Activated CD8-positive, alpha-beta T cell treated with anti-CD3 and anti-CD28 coated beads for 36 hours (primary cell): ENCODE data around the gene CNR1. TPM values are rescaled to one million over a fixed set of nuclear protein-coding genes. Genes with fewer than 3 reads are reported as not detected.

ENCODE experiments used
- ATAC-seq: fragments of 200-7000 bp; cut with Tn5 transposase; one replicate; pipeline ENCODE4 v1.10.0; 2021; ENCODE audit warnings: mild to moderate bottlenecking, moderate library complexity
- CTCF ChIA-PET: fragments of 350-600 bp; sonication (Branson Sonifier 250); formaldehyde crosslinking; loops from one replicate; lab custom pipeline; 2021; ENCODE audit warnings: antibody characterized with exemption; lab: Charles Lee
- POLR2A ChIA-PET: fragments of 350-600 bp; sonication (Branson Sonifier 250); formaldehyde crosslinking; loops from one replicate; lab custom pipeline; 2021; ENCODE audit warnings: antibody characterized with exemption; lab: Charles Lee
- DNase-seq: peaks from one replicate; pipeline ENCODE4 v3.0.0-alpha.2; 2020
- H3K27ac Mint-ChIP-seq: one replicate; pipeline ENCODE4 v1.8.0; 2021; ENCODE audit warnings: mild to moderate bottlenecking, mixed read lengths
- H3K27me3 Mint-ChIP-seq: one replicate; pipeline ENCODE4 v1.8.0; 2021; ENCODE audit warnings: mixed read lengths
- H3K36me3 Mint-ChIP-seq: one replicate; pipeline ENCODE4 v1.8.0; 2021; ENCODE audit warnings: low read depth, mixed read lengths
- H3K4me1 Mint-ChIP-seq: one replicate; pipeline ENCODE4 v1.8.0; 2021; ENCODE audit warnings: low read depth, mixed read lengths
- H3K4me3 Mint-ChIP-seq: one replicate; pipeline ENCODE4 v1.8.0; 2021; ENCODE audit warnings: mild to moderate bottlenecking, moderate library complexity, mixed read lengths
- H3K9me3 Mint-ChIP-seq: one replicate; pipeline ENCODE4 v1.8.0; 2021; ENCODE audit warnings: mixed read lengths
- CTCF ChIP-seq: fragments of 200-600 bp; IDR thresholded peaks from one replicate; pipeline ENCODE4 v1.8.0; 2022; ENCODE audit warnings: antibody characterized with exemption, mild to moderate bottlenecking
- intact Hi-C: fragments of 100-400 bp; cut with micrococcal nuclease; formaldehyde crosslinking; loops from one replicate; pipeline ENCODE4 v1.10.0; 2022
- total RNA-seq, 2 experiments: library from RNA; stranded (reverse); gene quantifications; one replicate each; pipeline ENCODE4 v1.2.3, GENCODE V29; 2021

Gene CNR1
- total RNA-seq, 2 experiments from 2014 or later, result not detected

DNA sequence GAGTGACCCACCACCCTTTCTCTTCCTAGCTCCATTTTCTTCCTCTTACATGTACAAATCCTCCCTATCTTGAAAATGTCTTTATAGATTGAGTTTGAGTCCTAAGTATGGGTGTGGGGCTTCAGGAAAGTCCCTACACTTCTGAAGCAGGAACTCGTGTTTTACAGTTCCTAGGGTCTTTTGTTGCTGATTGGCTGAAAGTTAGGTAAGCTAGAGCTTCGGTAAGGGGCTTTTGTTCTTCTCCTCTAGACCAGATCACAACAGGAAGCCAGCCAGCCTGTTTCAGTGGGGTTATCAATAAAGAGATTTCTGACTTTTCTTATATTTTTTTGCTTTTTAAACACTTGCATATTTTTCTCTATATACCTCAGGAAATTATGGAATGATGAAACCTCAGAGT lies 51.3 kb downstream of the CNR1 start:
- intact Hi-C loops, result no loop called here
- CTCF ChIA-PET, result no interaction called here
- H3K27me3 Mint-ChIP-seq, result peaks cover 7% of the 10 kb centered on the region

DNA sequence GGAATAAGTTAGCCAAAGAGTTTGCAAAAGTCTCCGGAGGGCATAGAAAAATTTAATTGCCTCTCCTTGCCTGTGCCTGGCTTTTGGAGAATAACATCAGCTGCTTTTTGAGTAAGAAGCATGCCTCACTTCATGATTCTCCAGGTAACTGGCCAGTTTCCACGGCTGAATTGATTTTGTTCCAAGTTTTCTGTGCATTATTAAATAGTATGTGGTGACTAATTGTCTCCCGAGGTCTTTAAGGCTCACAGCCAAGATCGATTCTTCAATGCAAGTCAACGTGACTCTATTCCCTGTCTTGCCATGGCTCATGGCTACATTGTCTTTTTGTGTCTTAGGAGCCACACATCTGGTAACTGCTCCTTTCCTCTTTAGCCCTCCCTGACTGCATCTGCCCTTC lies 54.2 kb downstream of the CNR1 start:
- Mint-ChIP-seq H3K9me3 (no peaks in the 10 kb centered on the region), H3K36me3 (no peaks in the 10 kb centered on the region), H3K27me3 (peaks cover 7% of the 10 kb centered on the region), H3K27ac (no peak overlapping the region), H3K4me1 (no peaks in the 10 kb centered on the region), H3K4me3 (no peak overlapping the region)
- intact Hi-C loops, result no loop called here
- no peak for TF ChIP-seq CTCF
- POLR2A ChIA-PET, result no interaction called here
- DNase-seq, result no peak
- CTCF ChIA-PET, result no interaction called here
- no peak for ATAC-seq

More for the DNA sequence above, 51.3 kb downstream of the CNR1 start:
- H3K4me1 Mint-ChIP-seq, result no peaks in the 10 kb centered on the region
- TF ChIP-seq CTCF, result no peak
- no peaks in the 10 kb centered on the region for H3K36me3 Mint-ChIP-seq
- H3K4me3 Mint-ChIP-seq, result no peak overlapping the region
- DNase-seq (no peak), ATAC-seq (no peak)
- H3K9me3 Mint-ChIP-seq, result no peaks in the 10 kb centered on the region
- POLR2A ChIA-PET, result no interaction called here
- H3K27ac Mint-ChIP-seq, result no peak overlapping the region

GRCh38 chr6:88107241-88107640 lies 58.9 kb downstream of the CNR1 start:
- CTCF ChIA-PET, result no interaction called here
- no peak for ATAC-seq
- Mint-ChIP-seq H3K27ac (no peak overlapping the region), H3K9me3 (no peaks in the 10 kb centered on the region), H3K36me3 (no peaks in the 10 kb centered on the region), H3K4me3 (no peak overlapping the region), H3K27me3 (peaks cover 6% of the 10 kb centered on the region), H3K4me1 (no peaks in the 10 kb centered on the region)
- no peak for TF ChIP-seq CTCF
- no peak for DNase-seq
- POLR2A ChIA-PET, result no interaction called here
- intact Hi-C loops, result no loop called here

- Mint-ChIP-seq H3K27me3 (no peaks in the 10 kb centered on the region), H3K9me3 (no peaks in the 10 kb centered on the region), H3K4me1 (no peaks in the 10 kb centered on the region), H3K36me3 (no peaks in the 10 kb centered on the region), H3K4me3 (no peak overlapping the region), H3K27ac (no peak overlapping the region)
- TF ChIP-seq CTCF, result no peak
- ChIA-PET CTCF (interaction anchor here (0.6 kb wide), 1 partner anchor 18 kb away, joined by 3 read pairs; no protein-coding TSS in a partner anchor), POLR2A (no interaction called here)
- intact Hi-C loops, result no loop called here
- DNase-seq (no peak), ATAC-seq (no peak)
These were observed 60.3 kb downstream of the CNR1 start for GRCh38 chr6:88105741-88106340.

Other genes starting within 250 kb of the CNR1 start
- gene SPACA1, start 118.5 kb downstream of the CNR1 start, total RNA-seq, result not detected